ENCODE results near the gene ALX3.

ALX3 gene

DNA sequence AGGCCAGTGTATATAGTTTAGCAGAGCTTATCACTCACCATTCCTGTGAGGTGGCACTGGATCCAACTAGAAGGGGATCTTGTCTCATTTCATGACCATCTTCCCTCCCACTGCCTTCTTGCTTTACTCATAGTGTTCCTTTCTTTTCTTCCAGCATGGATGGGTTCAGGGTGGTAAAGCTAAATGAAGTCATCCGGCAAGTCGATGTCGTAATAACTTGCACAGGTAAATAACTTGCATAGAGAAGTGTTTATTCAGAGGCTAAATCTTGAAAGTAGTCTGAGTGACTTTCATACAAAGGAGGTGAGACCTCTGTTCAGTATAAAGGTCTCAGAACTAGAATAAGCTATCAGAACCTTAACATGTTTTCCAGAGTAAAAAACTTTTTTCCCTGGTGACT is 52.7 kb downstream of the ALX3 start:
- POLR2A ChIA-PET (ENCODE audit: low non-redundant PET): no interaction called here
- DNase-seq (ENCODE audit: low spot score): no peak
- H3K27ac ChIP-seq: no peak overlapping the region
- TF ChIP-seq, protein P1, sequence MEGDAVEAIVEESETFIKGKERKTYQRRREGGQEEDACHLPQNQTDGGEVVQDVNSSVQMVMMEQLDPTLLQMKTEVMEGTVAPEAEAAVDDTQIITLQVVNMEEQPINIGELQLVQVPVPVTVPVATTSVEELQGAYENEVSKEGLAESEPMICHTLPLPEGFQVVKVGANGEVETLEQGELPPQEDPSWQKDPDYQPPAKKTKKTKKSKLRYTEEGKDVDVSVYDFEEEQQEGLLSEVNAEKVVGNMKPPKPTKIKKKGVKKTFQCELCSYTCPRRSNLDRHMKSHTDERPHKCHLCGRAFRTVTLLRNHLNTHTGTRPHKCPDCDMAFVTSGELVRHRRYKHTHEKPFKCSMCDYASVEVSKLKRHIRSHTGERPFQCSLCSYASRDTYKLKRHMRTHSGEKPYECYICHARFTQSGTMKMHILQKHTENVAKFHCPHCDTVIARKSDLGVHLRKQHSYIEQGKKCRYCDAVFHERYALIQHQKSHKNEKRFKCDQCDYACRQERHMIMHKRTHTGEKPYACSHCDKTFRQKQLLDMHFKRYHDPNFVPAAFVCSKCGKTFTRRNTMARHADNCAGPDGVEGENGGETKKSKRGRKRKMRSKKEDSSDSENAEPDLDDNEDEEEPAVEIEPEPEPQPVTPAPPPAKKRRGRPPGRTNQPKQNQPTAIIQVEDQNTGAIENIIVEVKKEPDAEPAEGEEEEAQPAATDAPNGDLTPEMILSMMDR (conservative IDR thresholded peaks at IDR 0.05; ENCODE audit: low read depth): no peak
- CTCF ChIA-PET: interaction anchor here (0.6 kb wide), 1 partner anchor 27 kb away, joined by 3 read pairs; no protein-coding TSS in a partner anchor

DNA sequence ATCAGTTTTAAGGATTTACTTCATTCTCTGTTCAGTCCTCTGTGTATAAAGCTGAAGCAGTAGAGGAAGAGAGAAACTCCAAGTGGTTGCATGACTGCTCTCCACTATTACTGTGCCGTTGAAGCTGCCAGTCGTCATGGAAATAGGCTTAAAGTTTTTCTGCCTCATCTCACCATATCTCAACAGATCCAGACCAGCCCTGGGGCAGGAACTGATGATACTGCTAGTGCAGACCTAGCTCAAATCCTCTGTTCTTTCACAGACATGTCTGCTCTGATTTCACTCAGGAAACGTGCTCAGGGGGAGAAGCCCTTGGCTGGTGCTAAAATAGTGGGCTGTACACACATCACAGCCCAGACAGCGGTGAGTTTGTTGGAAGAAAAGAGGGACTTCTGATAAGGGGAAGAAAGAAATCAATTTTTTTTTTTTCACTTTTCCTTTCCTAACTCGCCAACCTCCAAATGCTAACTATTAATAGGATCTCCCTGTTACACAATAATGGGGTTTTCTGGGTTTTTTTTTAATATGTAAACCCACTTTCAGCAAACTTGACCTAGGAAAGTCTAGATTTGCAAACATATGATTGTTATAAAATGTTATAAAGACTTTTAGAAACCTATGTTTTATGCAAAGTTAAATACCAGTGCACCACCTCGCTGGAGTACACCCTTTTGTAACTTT is 58.2 kb downstream of the ALX3 start:
- TF ChIP-seq, protein P1 (conservative IDR thresholded peaks at IDR 0.05; ENCODE audit: low read depth): no peak
- DNase-seq (ENCODE audit: low spot score): no peak
- CTCF ChIA-PET: interaction anchor here (0.6 to 1.1 kb wide), 4 partner anchors 27 to 469 kb away, joined by 3 to 7 read pairs (median 4); partner anchors contain the start of gene AHCYL1
- POLR2A ChIA-PET (ENCODE audit: low non-redundant PET): no interaction called here
- H3K27ac ChIP-seq: no peak overlapping the region

DNA sequence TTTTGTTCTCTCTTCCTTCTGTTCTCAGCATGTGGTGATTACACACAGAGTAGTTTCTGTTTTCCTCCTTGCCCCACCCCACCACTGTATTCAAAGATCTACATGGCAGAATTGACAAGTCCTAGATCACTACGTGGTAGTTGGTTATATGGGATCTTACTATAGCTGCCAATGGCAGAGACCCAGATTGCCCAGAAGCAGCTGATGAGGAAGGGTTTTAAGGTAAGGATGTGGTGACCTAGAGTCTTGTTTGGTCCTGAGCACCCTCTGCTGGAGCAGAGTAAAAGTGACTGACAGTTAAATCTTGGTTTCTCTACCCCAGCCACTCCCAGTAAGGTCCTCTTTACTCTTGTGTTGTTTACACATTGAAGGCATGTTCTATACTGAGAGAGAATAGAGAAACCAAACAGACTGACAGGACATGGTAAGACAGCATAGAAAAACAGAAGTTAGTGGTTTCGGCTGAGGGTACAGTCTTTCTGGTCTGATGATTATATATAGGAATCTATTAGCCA is 58.9 kb downstream of the ALX3 start:
- POLR2A ChIA-PET (ENCODE audit: low non-redundant PET): no interaction called here
- CTCF ChIA-PET: interaction anchor here (0.6 to 1.1 kb wide), 6 partner anchors 11 to 359 kb away, joined by 3 to 7 read pairs (median 4); partner anchors contain the start of gene AHCYL1
- no peak overlapping the region for H3K27ac ChIP-seq
- TF ChIP-seq, protein P1 (conservative IDR thresholded peaks at IDR 0.05; ENCODE audit: low read depth): peak; percentile 49
- peak; percentile 64 for DNase-seq (ENCODE audit: low spot score)
